Endothelial cell of umbilical vein (primary cell): ENCODE data around the gene ADAMTS17. TPM values are rescaled to one million over a fixed set of nuclear protein-coding genes. Genes with fewer than 3 reads are reported as not detected.

Source experiments
- BruUV-seq: library from RNA; stranded (reverse); fragments of 400-500 nt; replicated peaks from 2 replicates; lab custom pipeline; 2021; lab: Mats Ljungman, UMichigan
- CTCF ChIA-PET: fragments of 300-600, 350-600 bp; sonication (Branson Sonifier 250); formaldehyde crosslinking; loops from one replicate; lab custom pipeline; 2021; ENCODE audit warnings: antibody characterized with exemption, inconsistent platforms; lab: Charles Lee
- POLR2A ChIA-PET: fragments of 300-600, 350-600 bp; sonication (Branson Sonifier 250); formaldehyde crosslinking; loops from one replicate; lab custom pipeline; 2021; ENCODE audit warnings: antibody characterized with exemption, inconsistent platforms; lab: Charles Lee
- DNase-seq: peaks from one replicate; pipeline ENCODE4 v3.0.0-alpha.2; 2011; ENCODE audit warnings: low read depth, low spot score
- FAIRE-seq: peaks from 2 replicates; lab custom pipeline; 2011; peaks lifted over from hg19 to GRCh38; lab: Jason Lieb, UNC
- H2AFZ ChIP-seq: 2 replicates; pipeline ENCODE4 v1.6.0; 2012; ENCODE audit warnings: low read depth, low read length, control low read depth, inconsistent platforms
- H3K27ac ChIP-seq: 2 replicates; pipeline ENCODE4 v1.5.1; 2011; ENCODE audit warnings: low read depth, mild to moderate bottlenecking, control low read depth, low read length, moderate library complexity; ENCODE audit not compliant: insufficient read depth
- H3K27me3 ChIP-seq, 2 experiments: 2 replicates each; pipeline versions ENCODE4 v1.6.0 to v1.6.1; 2011; ENCODE audit warnings: low read length in 2 of 2, mixed read lengths in 1 of 2; ENCODE audit not compliant: control insufficient read depth in 2 of 2, insufficient read depth in 2 of 2
- H3K36me3 ChIP-seq, 2 experiments: 2 replicates in 1 of 2; 3 replicates in 1 of 2; pipeline ENCODE4 v1.5.1; 2011; ENCODE audit warnings: low read length in 2 of 2, mild to moderate bottlenecking in 1 of 2, moderate library complexity in 1 of 2; ENCODE audit not compliant: control insufficient read depth in 2 of 2, insufficient read depth in 2 of 2; ENCODE audit errors: extremely low read depth in 1 of 2
- H3K4me1 ChIP-seq: 3 replicates; pipeline ENCODE4 v1.5.1; 2011; ENCODE audit warnings: mild to moderate bottlenecking, low read length; ENCODE audit not compliant: control insufficient read depth, insufficient read depth; ENCODE audit errors: extremely low read depth
- H3K4me2 ChIP-seq: 2 replicates; pipeline ENCODE4 v1.6.1; 2011; ENCODE audit warnings: low read length, control low read depth, mixed read lengths; ENCODE audit not compliant: insufficient read depth
- H3K4me3 ChIP-seq, 3 experiments: fragments of 200-600 bp in 1 of 3; sonication (generic), shearing (Covaris generic) in 1 of 3; replicated peaks in 1 of 3; 2 replicates each; pipeline ENCODE4 v1.5.1; 2011 to 2016; ENCODE audit warnings: control low read depth in 3 of 3, low read length in 3 of 3, mild to moderate bottlenecking in 2 of 3, inconsistent platforms in 1 of 3, low read depth in 1 of 3, moderate library complexity in 1 of 3; ENCODE audit not compliant: insufficient read depth in 1 of 3
- H3K79me2 ChIP-seq: 2 replicates; pipeline ENCODE4 v1.6.0; 2012; ENCODE audit warnings: low read length, inconsistent platforms; ENCODE audit not compliant: control insufficient read depth, insufficient read depth
- H3K9ac ChIP-seq: replicated peaks from 2 replicates; pipeline ENCODE3; 2011; ENCODE audit warnings: low read length, control low read depth; ENCODE audit not compliant: insufficient read depth; ENCODE audit errors: extremely low read depth
- H3K9me1 ChIP-seq: replicated peaks from 3 replicates; pipeline ENCODE4 v1.6.0; 2011; ENCODE audit warnings: mild to moderate bottlenecking, low read length; ENCODE audit not compliant: control insufficient read depth, insufficient read depth; ENCODE audit errors: extremely low read depth
- H3K9me3 ChIP-seq: replicated peaks from 2 replicates; pipeline ENCODE4 v1.5.1; 2012; ENCODE audit warnings: low read length, inconsistent platforms; ENCODE audit not compliant: control insufficient read depth, insufficient read depth
- H4K20me1 ChIP-seq: replicated peaks from 2 replicates; pipeline ENCODE3; 2011; ENCODE audit warnings: mild to moderate bottlenecking, low read length; ENCODE audit not compliant: control insufficient read depth, insufficient read depth; ENCODE audit errors: extremely low read depth
- CTCF ChIP-seq, 2 donors: IDR thresholded peaks; 1 replicate in 1 of 2; 2 replicates in 1 of 2; pipeline ENCODE4 v1.5.1; 2011; ENCODE audit warnings: low read length in 2 of 2, mild to moderate bottlenecking in 2 of 2, moderate library complexity in 2 of 2, control low read depth in 1 of 2, inconsistent platforms in 1 of 2, low read depth in 1 of 2; ENCODE audit not compliant: insufficient read depth in 1 of 2; ENCODE audit errors: extremely low read depth in 1 of 2
- EZH2 ChIP-seq: IDR thresholded peaks from 2 replicates; pipeline ENCODE4 v1.6.1; 2012; ENCODE audit warnings: borderline replicate concordance, low read depth, mild to moderate bottlenecking, moderate library complexity, low read length, inconsistent platforms; ENCODE audit not compliant: severe bottlenecking
- FOS ChIP-seq: IDR thresholded peaks from 2 replicates; pipeline ENCODE4 v1.6.1; 2011; ENCODE audit warnings: mild to moderate bottlenecking, low read length, moderate library complexity, borderline replicate concordance; ENCODE audit not compliant: insufficient read depth
- GATA2 ChIP-seq: IDR thresholded peaks from 2 replicates; pipeline ENCODE4 v1.7.0; 2011; ENCODE audit warnings: low read depth, mild to moderate bottlenecking, moderate library complexity, mixed read lengths, low read length; ENCODE audit not compliant: insufficient read length, insufficient read depth
- JUN ChIP-seq: IDR thresholded peaks from 2 replicates; pipeline ENCODE4 v1.6.1; 2011; ENCODE audit warnings: borderline replicate concordance, low read depth; ENCODE audit not compliant: insufficient read length, insufficient read depth
- MAX ChIP-seq: IDR thresholded peaks from 2 replicates; pipeline ENCODE4 v1.6.1; 2011; ENCODE audit not compliant: insufficient read depth, insufficient read length
- MYC ChIP-seq: IDR thresholded peaks from one replicate; pipeline ENCODE4 v1.6.1; 2011; ENCODE audit warnings: mild to moderate bottlenecking, low read depth, low read length
- POLR2A ChIP-seq: IDR thresholded peaks from 2 replicates; pipeline ENCODE4 v1.6.1; 2012; ENCODE audit warnings: low read depth, mild to moderate bottlenecking, control low read depth, low read length
- dilution Hi-C: fragments of 300-500 bp; cut with MboI; formaldehyde crosslinking; loops from one replicate; pipeline ENCODE4 v1.15.0; 2019; ENCODE audit warnings: low sequenced_read_pairs; ENCODE audit not compliant: extremely low pct_ligation_motif_present
- intact Hi-C: fragments of 100-400 bp; cut with micrococcal nuclease; formaldehyde crosslinking; loops from one replicate; pipeline ENCODE4 v1.10.0; 2022
- polyA plus RNA-seq, 4 experiments: library from polyadenylated mRNA; depleted of rRNA in 3 of 4; stranded (reverse) in 3 of 4; unstranded in 1 of 4; fragments of >200 nt; gene quantifications; 2 replicates each; pipeline versions ENCODE4 v1.2.1 to v1.2.3, GENCODE V29; 2011 to 2012; ENCODE audit warnings: missing spikeins in 1 of 4
- total RNA-seq: library from RNA; stranded (reverse); gene quantifications from 2 replicates; pipeline ENCODE4 v1.2.3, GENCODE V29; 2021

The ADAMTS17 gene
- total and polyA plus RNA-seq, 2 donors (not counting 3 experiments of a cell fraction or from before 2014, with no cell fraction given), result 0.12 TPM; not detected in 1

GRCh38 chr15:100174904-100175275 lies 166.9 kb downstream of the ADAMTS17 start:
- intact Hi-C loops, result no loop called here
- FAIRE-seq, result no peak
- no peak overlapping the region for H3K4me3 ChIP-seq

More at GRCh38 chr15:100174904-100175275, 166.9 kb downstream of the ADAMTS17 start:
- no peaks in the 10 kb centered on the region for H3K9me3 ChIP-seq
- dilution Hi-C loops, result no loop called here
- no peak overlapping the region for H2AFZ ChIP-seq
- H4K20me1 ChIP-seq, result no peaks in the 10 kb centered on the region
- no TSS peak for BruUV-seq
- no peak for DNase-seq
- H3K79me2 ChIP-seq, result no peaks in the 10 kb centered on the region
- H3K9ac ChIP-seq, result no peak overlapping the region
- CTCF ChIA-PET, result no interaction called here
- H3K4me1 ChIP-seq, result no peaks in the 10 kb centered on the region
- H3K27me3 ChIP-seq, result no peaks in the 10 kb centered on the region
- H3K9me1 ChIP-seq, result no peaks in the 10 kb centered on the region
- POLR2A ChIA-PET, result no interaction called here
- no peaks in the 10 kb centered on the region for H3K36me3 ChIP-seq
- TF ChIP-seq MYC (no peak), JUN (no peak), POLR2A (no peak), CTCF (IDR thresholded peaks at IDR 0.05; ENCODE audit: extremely low read depth in 1 of 2, insufficient read depth in 1 of 2, low read depth in 1 of 2, low read length in 2 of 2) (no peak), MAX (no peak), EZH2 (no peak), FOS (no peak), GATA2 (no peak)
- H3K4me2 ChIP-seq, result no peak overlapping the region
- H3K27ac ChIP-seq, result no peak overlapping the region
